K562 (cell line): ENCODE results near the gene TGFBR2. TPM values are rescaled to one million over a fixed set of nuclear protein-coding genes. Genes with fewer than 3 reads are reported as not detected.

Experiments
- ATAC-seq: fragments of 200-7000 bp; cut with Tn5 transposase; 3 replicates; pipeline ENCODE4 v1.9.1; 2020; ENCODE audit warnings: moderate library complexity
- BruUV-seq: library from RNA; stranded (reverse); fragments of 400-500 nt; replicated peaks from 2 replicates; lab custom pipeline; 2021; lab: Mats Ljungman, UMichigan
- CTCF ChIA-PET: fragments of 300-600 bp; formaldehyde crosslinking; extraction: SDS; loops from one replicate; lab custom pipeline; 2021; ENCODE audit warnings: low intra/inter-chr PET ratio; lab: Yijun Ruan, JAX
- POLR2A ChIA-PET: fragments of 300-600, 350-650 bp; sonication (Branson Sonifier 250); formaldehyde crosslinking; extraction: SDS; loops from one replicate; lab custom pipeline; 2021; ENCODE audit warnings: antibody characterized with exemption, inconsistent platforms; lab: Yijun Ruan, JAX
- DNase-seq, 4 experiments: peaks; one replicate each; pipeline versions ENCODE4 v3.0.0 to v3.0.0-alpha.2; 2011 to 2018; ENCODE audit warnings: low spot score in 3 of 4, mixed read lengths in 3 of 4; ENCODE audit errors: extremely low read depth in 1 of 4
- FAIRE-seq: peaks from 2 replicates; lab custom pipeline; 2011; peaks lifted over from hg19 to GRCh38; lab: Jason Lieb, UNC
- H2AFZ ChIP-seq: 2 replicates; pipeline ENCODE4 v1.6.0; 2011; ENCODE audit warnings: low read depth, low read length, control low read depth, inconsistent platforms
- H3K27ac ChIP-seq: fragments of 200-600 bp; 3 replicates; pipeline ENCODE4 v1.8.0; 2011; ENCODE audit warnings: low read depth, mild to moderate bottlenecking, control low read depth, inconsistent platforms, low read length, moderate library complexity, mixed read lengths; ENCODE audit errors: extremely low read depth
- H3K27me3 ChIP-seq, 2 experiments: fragments of 300-600 bp in 1 of 2; 2 replicates in 1 of 2; 3 replicates in 1 of 2; pipeline versions ENCODE4 v1.6.0 to v1.8.0; 2011; ENCODE audit warnings: inconsistent platforms in 2 of 2, low read length in 2 of 2, mild to moderate bottlenecking in 1 of 2, mixed read lengths in 1 of 2, moderate library complexity in 1 of 2; ENCODE audit not compliant: control insufficient read depth in 2 of 2, insufficient read depth in 2 of 2
- H3K36me3 ChIP-seq: fragments of 300-600 bp; 3 replicates; pipeline ENCODE4 v1.8.0; 2011; ENCODE audit warnings: mild to moderate bottlenecking, low read length, inconsistent platforms; ENCODE audit not compliant: control insufficient read depth, insufficient read depth
- H3K4me1 ChIP-seq, 2 experiments: fragments of 200-600 bp in 1 of 2; replicated peaks in 1 of 2; 2 replicates in 1 of 2; 3 replicates in 1 of 2; pipeline versions ENCODE4 v1.5.1 to v1.8.0; 2011; ENCODE audit warnings: inconsistent platforms in 2 of 2, low read length in 2 of 2, mild to moderate bottlenecking in 1 of 2, mixed read lengths in 1 of 2, moderate library complexity in 1 of 2; ENCODE audit not compliant: control insufficient read depth in 2 of 2, insufficient read depth in 2 of 2
- H3K4me2 ChIP-seq: 2 replicates; pipeline ENCODE4 v1.6.1; 2011; ENCODE audit warnings: low read length, control low read depth, inconsistent platforms, mixed read lengths; ENCODE audit not compliant: insufficient read depth
- H3K4me3 ChIP-seq: fragments of 200-600 bp; sonication (generic), shearing (Covaris generic); 2 replicates; pipeline ENCODE4 v1.5.1; 2016; ENCODE audit warnings: control low read depth, inconsistent platforms
- H3K79me2 ChIP-seq: fragments of 200-600 bp; 3 replicates; pipeline ENCODE4 v1.8.0; 2011; ENCODE audit warnings: low read length, inconsistent platforms; ENCODE audit not compliant: control insufficient read depth, insufficient read depth
- H3K9ac ChIP-seq, 2 experiments: 2 replicates each; pipeline versions ENCODE4 v1.6.0 to v1.6.1; 2011; ENCODE audit warnings: low read depth in 2 of 2, low read length in 2 of 2, control low read depth in 1 of 2, inconsistent platforms in 1 of 2, mild to moderate bottlenecking in 1 of 2, mixed read lengths in 1 of 2; ENCODE audit not compliant: insufficient read depth in 1 of 2
- H3K9me1 ChIP-seq: one replicate; pipeline ENCODE4 v1.6.0; 2011; ENCODE audit warnings: inconsistent platforms, mild to moderate bottlenecking, low read length, moderate library complexity; ENCODE audit not compliant: control insufficient read depth, insufficient read depth
- H3K9me3 ChIP-seq: replicated peaks from 2 replicates; pipeline ENCODE4 v1.5.1; 2011; ENCODE audit warnings: low read depth, low read length, inconsistent platforms; ENCODE audit not compliant: control insufficient read depth, insufficient read depth
- H4K20me1 ChIP-seq: replicated peaks from 2 replicates; pipeline ENCODE4 v1.6.1; 2011; ENCODE audit warnings: low read length, inconsistent platforms, mixed read lengths; ENCODE audit not compliant: control insufficient read depth, insufficient read depth
- BRD9 ChIP-seq: fragments of 450-650 bp; IDR thresholded peaks from 2 replicates; pipeline ENCODE4 v1.6.1; 2018; ENCODE audit warnings: low read depth; ENCODE audit not compliant: partially characterized antibody
- C11orf30 ChIP-seq: fragments of 450-650 bp; IDR thresholded peaks from 2 replicates; pipeline ENCODE4 v1.6.1; 2016; ENCODE audit warnings: low read depth, mild to moderate bottlenecking
- HMG20A ChIP-seq: fragments of 450-650 bp; formaldehyde crosslinking; conservative IDR thresholded peaks from 2 replicates; pipeline ENCODE4 v1.4.0; 2020; ENCODE audit warnings: mild to moderate bottlenecking, mixed read lengths
- MAFF ChIP-seq: IDR thresholded peaks from 2 replicates; pipeline ENCODE4 v1.6.1; 2012; ENCODE audit warnings: low read length, improper control_type of control experiment
- MAFK ChIP-seq: IDR thresholded peaks from 2 replicates; pipeline ENCODE4 v1.6.1; 2011; ENCODE audit warnings: low read length, improper control_type of control experiment
- MIER1 ChIP-seq: fragments of 450-650 bp; IDR thresholded peaks from 2 replicates; pipeline ENCODE4 v1.6.1; 2016; ENCODE audit warnings: antibody characterized with exemption, mild to moderate bottlenecking, low read depth
- RBM34 ChIP-seq: fragments of 200-400 bp; formaldehyde crosslinking; IDR thresholded peaks from 2 replicates; pipeline ENCODE4 v1.6.1; 2018; ENCODE audit warnings: low read length, borderline replicate concordance; ENCODE audit not compliant: insufficient read depth
- SP1 ChIP-seq: sonication (generic); formaldehyde crosslinking; IDR thresholded peaks from 2 replicates; pipeline ENCODE4 v1.8.1; 2022; ENCODE audit warnings: mild to moderate bottlenecking, missing genetic modification reagents
- ZNF316 ChIP-seq: fragments of 450-650 bp; IDR thresholded peaks from 2 replicates; pipeline ENCODE4 v1.6.1; 2016
- WGBS: fragments of 100-300 bp; shearing (Covaris generic); methylation state at CpG from one replicate; pipeline ENCODE4 v1.1.6; 2016; ENCODE audit warnings: low coverage, mixed read lengths; ENCODE audit not compliant: insufficient coverage; ENCODE audit errors: missing lambda C conversion rate; 5-methylcytosine and 5-hydroxymethylcytosine counted together
- in situ Hi-C: fragments of 300-500 bp; cut with MboI; formaldehyde crosslinking; loops from 4 replicates; pipeline ENCODE4 v1.15.0; 2018; ENCODE audit warnings: inconsistent platforms, mixed read lengths
- intact Hi-C: fragments of 100-400 bp; cut with micrococcal nuclease; formaldehyde crosslinking; loops from 2 replicates; pipeline ENCODE4 v1.14.2; 2022
- polyA plus RNA-seq, 8 experiments: library from polyadenylated mRNA; depleted of rRNA in 4 of 8; stranded (reverse) in 5 of 8; unstranded in 3 of 8; fragments of >200 nt; fragmentation: Nextera tagmentation in 2 of 8; fragmentation: Illumina TruSeq in 1 of 8; extraction: Ambion mirVana in 2 of 8; extraction: Trizol in 1 of 8; gene quantifications; 2 replicates each; pipeline versions ENCODE4 v1.2.1 to v1.2.3, GENCODE V29; 2011 to 2014; ENCODE audit warnings: inconsistent platforms in 1 of 8, missing spikeins in 1 of 8
- total RNA-seq, 7 experiments: library from RNA; depleted of rRNA in 6 of 7; stranded (reverse); fragments of >200 nt in 6 of 7; fragmentation: Illumina TruSeq in 2 of 7; extraction: Trizol in 2 of 7; gene quantifications; 2 replicates each; pipeline versions ENCODE4 v1.2.1 to v1.2.3, GENCODE V29; 2011 to 2021; ENCODE audit warnings: low replicate concordance in 1 of 7
- TF ChIP-seq, protein P1 (sequence below), 2 experiments: IDR thresholded peaks; 2 replicates each; pipeline ENCODE4 v1.6.1; 2011; ENCODE audit warnings: borderline replicate concordance in 1 of 2, control low read depth in 1 of 2, low read depth in 1 of 2, low read length in 1 of 2, mild to moderate bottlenecking in 1 of 2, mixed read lengths in 1 of 2, moderate library complexity in 1 of 2; ENCODE audit not compliant: insufficient read depth in 1 of 2, insufficient read length in 1 of 2, poor library complexity in 1 of 2, severe bottlenecking in 1 of 2; ENCODE audit errors: extremely low read depth in 1 of 2

TGFBR2 gene
- total and polyA plus RNA-seq, 9 of the 15 experiments (the other 6 are each of a cell fraction or from before 2014, with no cell fraction given), result 0.11 to 0.84 (median 0.24) TPM

DNA sequence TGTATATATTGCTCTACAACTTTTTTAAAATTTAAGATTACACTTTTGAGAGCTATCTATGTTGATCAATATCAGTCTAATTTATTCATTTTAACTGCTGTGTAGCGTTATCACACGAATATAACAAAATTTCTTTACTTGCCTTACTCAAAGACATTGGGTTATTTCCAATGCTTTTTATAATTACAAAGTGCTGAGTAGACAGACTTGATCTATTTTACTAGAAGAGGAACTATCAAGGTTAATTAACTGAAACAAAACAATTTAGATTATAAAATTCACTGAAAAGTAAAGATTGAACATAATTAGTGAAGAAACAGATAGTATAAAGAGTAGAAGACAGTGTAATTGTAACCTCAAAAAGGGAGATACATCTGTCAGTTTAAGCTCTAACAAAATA, 105.5 kb downstream of the TGFBR2 start:
- Histone ChIP-seq H3K79me2 (no peaks in the 10 kb centered on the region), H3K4me3 (no peak overlapping the region), H4K20me1 (no peaks in the 10 kb centered on the region), H3K27ac (no peak overlapping the region), H3K9me3 (no peaks in the 10 kb centered on the region), H3K27me3 (no peaks in the 10 kb centered on the region), H3K4me2 (no peak overlapping the region), H3K9ac (no peak overlapping the region), H3K4me1 (no peaks in the 10 kb centered on the region)
- intact Hi-C loops, result no loop called here
- ChIA-PET CTCF (no interaction called here), POLR2A (no interaction called here)
- BruUV-seq, result no TSS peak
- no peak for ATAC-seq
- DNase-seq, result no peak
- FAIRE-seq, result no peak
- 0% methylated on average over 2 of the region's 2 CpGs for WGBS
- TF ChIP-seq MAFF (peak; percentile 30; the same call in 1 of the 2 replicates), ZNF316 (peak; percentile 71), C11orf30 (peak; percentile 39; the same call in 1 of the 2 replicates), MAFK (peak; percentile 15; the same call in 1 of the 2 replicates), SP1 (no peak)
- TF ChIP-seq, all 486 proteins: peak for 4
- Histone ChIP-seq H2AFZ (no peak overlapping the region), H3K9me1 (no peaks in the 10 kb centered on the region), H3K36me3 (no peaks in the 10 kb centered on the region)
- in situ Hi-C loops, result no loop called here

DNA sequence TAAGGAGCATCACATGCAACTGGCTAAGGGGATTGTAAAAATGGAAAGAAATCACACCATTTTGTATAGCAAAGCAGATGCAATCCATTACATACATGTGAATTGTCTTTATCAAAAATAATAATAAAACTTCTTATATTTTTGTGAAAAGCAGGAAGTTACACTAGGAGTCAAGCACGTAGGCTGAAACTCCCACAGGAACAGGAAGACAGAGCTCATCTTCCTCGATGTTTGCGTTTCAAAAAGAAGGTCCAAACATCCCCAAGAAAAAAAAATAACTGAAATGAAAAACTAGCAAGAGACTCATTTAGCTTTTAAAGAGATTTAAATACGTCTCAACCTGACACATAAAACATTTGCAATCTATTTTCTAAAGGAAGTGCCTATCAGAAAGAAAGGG, 106.6 kb downstream of the TGFBR2 start:
- Histone ChIP-seq H3K9ac (no peak overlapping the region), H3K27ac (no peak overlapping the region), H3K4me1 (no peaks in the 10 kb centered on the region), H3K27me3 (no peaks in the 10 kb centered on the region), H3K4me3 (no peak overlapping the region), H3K79me2 (no peaks in the 10 kb centered on the region), H3K4me2 (no peak overlapping the region), H3K9me1 (no peaks in the 10 kb centered on the region), H3K36me3 (no peaks in the 10 kb centered on the region), H4K20me1 (no peaks in the 10 kb centered on the region), H3K9me3 (no peaks in the 10 kb centered on the region), H2AFZ (no peak overlapping the region)
- BruUV-seq, result no TSS peak
- TF ChIP-seq, protein P1, sequence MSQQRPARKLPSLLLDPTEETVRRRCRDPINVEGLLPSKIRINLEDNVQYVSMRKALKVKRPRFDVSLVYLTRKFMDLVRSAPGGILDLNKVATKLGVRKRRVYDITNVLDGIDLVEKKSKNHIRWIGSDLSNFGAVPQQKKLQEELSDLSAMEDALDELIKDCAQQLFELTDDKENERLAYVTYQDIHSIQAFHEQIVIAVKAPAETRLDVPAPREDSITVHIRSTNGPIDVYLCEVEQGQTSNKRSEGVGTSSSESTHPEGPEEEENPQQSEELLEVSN (IDR thresholded peaks at IDR 0.05; ENCODE audit: borderline replicate concordance in 1 of 2, extremely low read depth in 1 of 2, insufficient read depth in 1 of 2, insufficient read length in 1 of 2, low read depth in 1 of 2, low read length in 1 of 2, poor library complexity in 1 of 2, severe bottlenecking in 1 of 2), result no peak
- no peak for TF ChIP-seq BRD9
- no peak for TF ChIP-seq MIER1
- no peak for TF ChIP-seq RBM34
- TF ChIP-seq HMG20A (CRISPR knock-in tag), result no peak
- DNase-seq, result no peak
- POLR2A ChIA-PET, result interaction anchor here (0.7 kb wide), 1 partner anchor 34 kb away, joined by 4 read pairs; no protein-coding TSS in a partner anchor
- no peak for ATAC-seq
- intact Hi-C loops, result no loop called here
- in situ Hi-C loops, result no loop called here
- no peak for FAIRE-seq
- CTCF ChIA-PET, result no interaction called here
- 0% methylated on average over 4 of the region's 4 CpGs for WGBS
